Measurements from ENCODE around the gene ARHGAP33.
A peak's percentile ranks its signal among the peaks of the same experiment; 100 is the strongest.
"Not testable (repeated sequence)": the region's sequence is repeated elsewhere in the genome, so short reads cannot be mapped to it uniquely, and the experiment has no call there.

The ARHGAP33 gene

GRCh38 chr19:35756377-35757230 is 18.8 kb upstream of the ARHGAP33 start, which contains the start of gene HSPB6:
TSS of gene HSPB6 (minus strand) at chr19:35757029. CDS start at chr19:35757008, 21 bp downstream.
- DNase-seq, result no peak

DNA sequence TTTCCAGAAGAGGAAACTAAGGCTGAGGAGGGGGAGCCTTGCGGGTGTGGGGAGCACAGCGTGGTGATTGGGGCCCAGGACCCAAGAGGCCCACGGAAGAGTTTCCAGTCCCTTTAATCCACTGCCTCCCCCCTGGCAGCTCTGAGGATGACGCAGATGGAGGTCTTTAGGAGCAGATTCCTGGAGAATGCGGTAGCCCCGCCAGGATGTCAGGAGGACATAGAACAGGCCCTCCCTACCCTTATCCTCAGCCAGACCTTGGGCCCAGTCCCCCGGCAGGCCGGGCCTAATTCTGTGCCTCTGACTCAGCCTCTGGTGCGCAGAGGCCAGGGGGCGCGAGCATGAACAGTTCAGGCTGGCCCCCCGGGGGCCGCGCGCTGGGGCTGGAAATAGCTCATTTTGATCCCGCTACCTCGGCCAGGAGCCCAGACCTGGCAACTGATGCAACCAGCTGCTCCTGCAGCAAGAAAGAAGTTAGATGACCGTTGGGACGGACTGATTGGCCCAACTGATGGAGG is 18.1 kb upstream of the ARHGAP33 start:
- DNase-seq, result no peak

DNA sequence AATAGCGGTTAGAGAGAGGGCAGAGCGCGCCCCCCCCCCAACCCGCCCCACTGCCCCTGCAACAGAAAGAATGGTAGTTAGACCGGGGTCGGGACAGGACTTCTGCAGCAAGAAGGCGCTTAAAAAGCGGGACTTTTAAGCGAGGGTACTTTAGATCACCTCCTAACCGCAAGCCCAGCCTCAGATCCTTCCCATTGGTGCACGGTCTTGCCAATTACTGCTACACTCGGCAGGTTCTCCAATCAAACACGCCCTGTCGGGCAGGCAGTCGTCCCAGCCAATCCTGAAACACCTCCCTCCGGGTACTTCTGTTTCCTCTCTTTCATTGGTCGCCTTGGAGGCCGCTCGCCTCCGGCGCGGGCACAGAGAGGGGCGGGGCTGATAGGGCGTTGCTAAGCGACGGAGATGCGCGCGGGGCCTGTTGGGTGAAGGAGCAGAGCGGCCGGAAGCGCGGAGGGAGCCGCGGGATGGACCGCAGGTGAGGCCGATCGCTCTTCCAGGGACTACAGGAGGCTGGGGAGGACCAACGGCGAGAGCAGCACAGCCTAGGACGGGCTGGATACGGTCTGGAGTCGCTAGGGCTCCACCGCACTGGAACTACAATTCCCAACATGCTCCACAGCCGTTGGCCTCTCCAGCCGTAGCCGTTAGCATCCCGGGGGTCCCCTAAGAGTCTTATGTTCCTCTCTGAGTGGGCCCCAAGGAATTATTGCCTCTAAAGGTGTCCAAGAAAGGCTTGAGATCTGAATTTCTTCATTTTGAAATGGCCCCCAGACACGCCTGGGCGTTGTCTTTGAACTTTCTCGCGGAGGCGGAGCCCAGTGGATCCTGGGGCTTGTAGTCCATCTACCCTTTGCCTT is 17.4 kb upstream of the ARHGAP33 start, which contains the start of gene PROSER3:
PROSER3 (plus strand) TSS at position 428 of the 860 bp plus-strand sequence; CDS start at position 468, 40 bp downstream.
- peak; percentile 97 for DNase-seq

DNA sequence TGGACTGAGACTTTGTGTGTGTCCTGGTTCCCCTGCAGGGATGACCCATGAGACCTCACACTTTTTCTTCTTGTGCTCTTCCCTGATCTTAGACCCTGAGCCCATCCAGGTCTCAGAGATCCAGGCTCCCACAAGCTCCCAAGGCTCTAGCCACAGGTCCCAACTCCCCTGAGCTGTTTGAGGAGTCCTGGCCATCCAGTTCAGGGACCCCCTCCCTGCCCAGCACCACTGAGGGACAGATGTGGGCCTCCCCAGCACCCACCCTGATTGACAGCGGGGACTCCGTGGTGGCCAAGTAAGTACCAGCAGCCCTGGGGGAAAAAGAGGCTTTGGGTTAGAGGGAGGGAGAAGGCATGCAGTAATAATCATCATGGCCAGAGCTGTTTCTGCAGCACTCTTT is 15.7 kb upstream of the ARHGAP33 start:
- no peak for DNase-seq

GRCh38 chr19:35760711-35761349 is 14.5 kb upstream of the ARHGAP33 start:
- no peak for DNase-seq

DNA sequence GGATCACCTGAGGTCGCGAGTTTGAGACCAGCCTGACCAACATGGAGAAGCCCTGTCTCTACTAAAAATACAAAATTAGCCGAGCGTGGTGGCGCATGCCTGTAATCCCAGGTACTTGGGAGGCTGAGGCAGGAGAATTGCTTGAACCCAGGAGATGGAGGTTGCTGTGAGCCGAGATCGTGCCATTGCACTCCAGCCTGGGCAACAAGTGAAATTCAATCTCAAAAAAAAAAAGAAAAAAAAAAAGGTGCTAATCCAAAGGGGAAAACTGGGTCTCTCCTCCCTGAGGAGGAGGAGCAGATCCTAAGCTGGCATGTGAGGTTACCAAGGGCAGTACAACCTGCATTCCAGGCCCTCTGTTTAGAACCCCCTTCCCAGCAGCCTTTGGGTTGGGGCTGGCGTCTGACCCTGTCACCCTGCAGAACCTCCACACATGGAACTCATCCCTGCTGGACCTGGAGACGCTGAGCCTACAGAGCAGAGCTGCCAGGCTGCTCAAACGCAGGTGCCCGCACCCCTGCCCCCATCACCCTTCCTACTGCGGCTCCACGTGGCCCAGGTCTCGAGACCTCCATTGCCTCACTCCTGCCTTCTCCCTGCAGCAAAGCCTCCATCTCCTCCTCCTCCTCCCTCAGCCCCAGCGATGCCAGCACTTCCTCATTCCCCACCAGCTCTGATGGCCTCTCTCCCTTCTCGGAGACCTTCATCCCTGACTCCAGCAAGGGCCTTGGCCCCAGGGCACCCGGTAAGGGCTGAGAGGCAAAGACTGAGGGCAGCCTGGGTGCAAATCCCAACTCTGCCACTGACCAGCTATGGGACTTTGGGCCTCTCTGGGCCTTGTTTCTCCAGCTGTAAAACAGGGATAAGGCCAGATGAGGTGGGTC is 10.7 kb upstream of the ARHGAP33 start:
- no peak for DNase-seq

DNA sequence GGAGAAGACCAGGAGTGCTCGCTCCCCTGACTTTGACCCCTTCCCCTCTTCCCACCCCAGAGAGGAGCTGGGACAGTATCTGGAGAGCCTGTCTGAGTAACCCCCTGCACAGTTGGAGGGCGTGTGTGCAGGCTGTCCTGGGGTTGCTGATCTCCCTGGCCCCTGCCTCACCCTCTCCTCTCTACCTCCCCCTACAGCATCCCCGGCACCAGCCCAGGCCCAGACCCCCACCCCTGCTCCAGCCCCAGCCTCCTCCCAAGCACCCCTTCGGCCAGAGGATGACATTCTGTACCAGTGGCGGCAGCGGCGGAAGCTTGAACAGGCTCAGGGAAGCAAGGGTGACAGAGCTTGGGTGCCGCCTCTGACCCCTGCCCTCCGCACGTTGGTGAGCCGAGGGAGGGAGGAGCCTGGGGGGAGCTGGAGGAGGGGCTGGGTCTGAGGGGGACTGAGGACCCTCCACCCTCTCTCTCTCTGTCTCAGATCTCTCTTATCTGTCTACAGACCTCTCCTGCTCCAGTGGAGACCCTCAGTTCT is 8.7 kb upstream of the ARHGAP33 start:
- DNase-seq, result no peak

DNA sequence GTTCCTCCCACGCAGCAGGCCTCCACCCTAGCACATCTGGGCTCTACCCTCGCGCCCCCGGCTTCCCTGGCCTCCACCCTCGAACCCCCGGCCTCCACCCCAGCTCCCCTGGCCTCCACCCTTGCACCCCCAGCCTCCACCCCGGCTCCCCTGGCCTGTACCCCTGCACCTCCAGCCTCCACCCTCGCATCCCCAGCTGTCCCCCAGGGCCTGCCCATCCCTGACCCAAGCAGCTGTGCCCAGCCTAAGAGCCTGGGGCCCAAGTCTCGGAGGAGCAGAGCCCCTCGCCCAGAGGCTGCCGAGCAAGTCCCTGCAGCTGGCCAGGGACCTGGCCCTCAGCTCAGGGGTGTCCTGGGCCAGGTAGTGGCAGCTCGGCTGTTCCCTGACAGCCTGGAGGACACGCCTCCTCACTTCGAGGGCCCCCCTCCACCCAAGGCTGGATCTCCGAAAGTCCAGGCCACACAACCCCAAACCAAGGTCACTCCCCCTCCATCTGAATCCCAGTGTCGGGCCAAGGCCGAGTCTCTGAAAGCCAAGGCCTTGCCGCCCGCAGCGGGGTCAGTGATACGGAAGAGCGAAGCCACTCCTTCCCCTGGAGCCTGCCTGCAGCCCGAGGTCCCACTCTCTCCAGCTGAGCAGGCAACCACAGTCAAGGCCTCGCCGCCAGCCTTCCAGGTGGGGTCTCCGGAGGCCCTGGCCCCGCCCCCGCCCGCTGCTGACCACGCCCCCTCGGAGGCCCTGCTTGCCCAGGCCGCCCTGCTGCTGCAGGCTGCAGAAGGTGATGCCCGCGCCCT is 7.9 kb upstream of the ARHGAP33 start:
- no peak for DNase-seq

GRCh38 chr19:35768082-35768421 is 7.3 kb upstream of the ARHGAP33 start:
- DNase-seq, result no peak

- not testable (repeated sequence) for DNase-seq
These were observed 3.0 kb upstream of the ARHGAP33 start for GRCh38 chr19:35772362-35772761.

GRCh38 chr19:35773020-35773806 is 2.2 kb upstream of the ARHGAP33 start:
- no peak for DNase-seq

- DNase-seq, result no peak
These were observed 904 bp upstream of the ARHGAP33 start for GRCh38 chr19:35774274-35775045.

- DNase-seq, result no peak
These were observed 392 bp upstream of the ARHGAP33 start for GRCh38 chr19:35775046-35775297.

GRCh38 chr19:35776102-35776788 is 881 bp downstream of the ARHGAP33 start:
- no peak for DNase-seq

DNA sequence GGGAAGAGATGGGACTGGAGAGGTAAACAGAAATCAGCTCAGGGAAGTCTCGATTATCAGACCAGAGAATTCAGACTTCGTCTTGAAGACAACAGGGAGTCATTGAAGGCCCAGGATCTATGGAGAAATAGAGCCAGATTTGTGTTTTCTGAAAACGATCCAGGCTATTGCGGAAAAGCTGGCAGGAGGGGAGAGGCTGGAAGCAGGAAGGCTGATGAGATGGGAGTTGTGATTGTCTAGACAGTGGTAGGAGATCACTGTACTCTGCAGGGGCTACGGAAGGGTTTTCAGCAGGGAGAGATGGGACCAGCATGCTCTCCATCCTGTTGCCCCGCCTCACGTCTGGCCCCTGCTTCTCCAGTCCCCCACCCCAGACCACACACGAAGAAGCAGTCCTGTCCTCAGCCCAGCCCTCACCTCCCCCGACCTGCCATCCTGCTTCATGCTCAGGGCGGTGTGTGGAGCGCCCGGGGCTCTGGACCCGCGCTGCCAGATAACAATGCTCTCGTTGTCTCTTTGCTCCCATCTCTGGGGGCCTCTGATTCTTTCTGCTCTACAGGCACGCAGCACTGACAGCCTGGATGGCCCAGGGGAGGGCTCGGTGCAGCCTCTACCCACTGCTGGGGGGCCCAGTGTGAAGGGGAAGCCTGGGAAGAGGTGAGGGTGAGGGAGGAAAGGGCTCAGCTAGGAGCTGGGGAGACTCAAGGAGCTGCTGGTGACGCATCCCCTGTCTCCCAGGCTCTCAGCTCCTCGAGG is 1.9 kb downstream of the ARHGAP33 start:
- no peak for DNase-seq

DNA sequence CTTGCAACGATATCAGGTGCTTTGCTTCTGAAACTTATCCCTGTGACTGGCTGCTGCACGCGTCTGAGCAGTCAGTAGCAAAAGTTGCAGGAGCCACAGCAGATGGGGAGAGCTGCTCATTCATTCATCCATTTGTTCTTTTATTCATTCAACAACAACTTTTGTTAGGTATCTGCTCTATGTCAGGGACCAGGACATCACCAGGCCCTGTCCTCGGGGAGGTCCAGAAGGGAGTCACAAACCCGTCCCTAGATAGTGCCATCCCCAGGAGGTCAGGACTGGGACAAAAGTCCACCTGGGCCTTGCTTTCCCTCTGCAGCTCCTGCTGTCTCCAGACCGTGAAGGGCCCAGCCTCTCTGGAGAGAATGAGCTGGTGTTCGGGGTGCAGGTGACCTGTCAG is 2.6 kb downstream of the ARHGAP33 start:
- no peak for DNase-seq

- DNase-seq, result no peak
These were observed 3.7 kb downstream of the ARHGAP33 start for GRCh38 chr19:35779033-35779432.

DNA sequence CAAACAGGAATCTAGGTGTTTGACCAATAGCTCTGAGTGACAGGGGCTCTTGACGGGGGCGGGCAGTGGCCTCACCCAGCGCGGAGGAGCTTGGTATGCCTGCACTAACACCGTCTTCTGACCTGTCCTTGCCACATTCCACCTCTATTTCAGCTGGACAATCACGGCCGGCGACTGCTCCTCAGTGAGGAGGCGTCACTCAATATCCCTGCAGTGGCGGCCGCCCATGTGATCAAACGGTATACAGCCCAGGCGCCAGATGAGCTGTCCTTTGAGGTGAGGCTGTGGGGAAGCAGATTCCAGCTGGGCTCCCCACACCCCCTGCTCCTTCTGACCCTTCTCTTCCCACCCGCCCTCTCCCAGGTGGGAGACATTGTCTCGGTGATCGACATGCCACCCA is 4.7 kb downstream of the ARHGAP33 start:
- DNase-seq, result no peak

All from CD4-positive, alpha-beta T cell treated with Interleukin-6 for 4 hours (primary cell).